OCI-LY7 (cell line): ENCODE measurements around the gene ITIH3.

Experiments used
- CTCF ChIP-seq: fragments of 200-600 bp; sonication (generic); conservative IDR thresholded peaks from 2 replicates; pipeline ENCODE4 v1.5.1; 2014; ENCODE audit warnings: mild to moderate bottlenecking, antibody characterized with exemption, low read length, moderate library complexity, mixed read lengths
- EZH2phosphoT487 ChIP-seq: fragments of 200-600 bp; sonication (generic); IDR thresholded peaks from 2 replicates; pipeline ENCODE4 v1.6.1; 2018; ENCODE audit warnings: low read depth, borderline replicate concordance, mild to moderate bottlenecking, mixed run types, antibody characterized with exemption, low read length, moderate library complexity, mixed read lengths

GRCh38 chr3:52781741-52782140, 12.9 kb upstream of the ITIH3 start:
- TF ChIP-seq CTCF: no peak
- no peak for TF ChIP-seq EZH2phosphoT487
